Neural cell (in vitro differentiated cells): Measurements from ENCODE around the gene CLIC6. TPM values are rescaled to one million over a fixed set of nuclear protein-coding genes. Genes with fewer than 3 reads are reported as not detected.

ENCODE experiments used
- H2AFZ ChIP-seq: fragments of 200-600, 300-800 bp; sonication (generic), shearing (Covaris generic); 2 replicates; pipeline ENCODE4 v1.6.0; 2014; ENCODE audit warnings: low read depth, mild to moderate bottlenecking, antibody characterized with exemption, low read length, moderate library complexity
- H3F3A ChIP-seq: fragments of 200-600 bp; shearing (Covaris generic); 2 replicates; pipeline ENCODE4 v1.6.1; 2016; ENCODE audit warnings: mild to moderate bottlenecking, moderate library complexity, mixed read lengths, antibody characterized with exemption, low read length; ENCODE audit not compliant: insufficient read depth, poor library complexity, severe bottlenecking
- H3K27ac ChIP-seq: fragments of 200-600, 300-800 bp; sonication (generic), shearing (Covaris generic); 2 replicates; pipeline ENCODE4 v1.5.1; 2014; ENCODE audit warnings: mild to moderate bottlenecking, low read length, moderate library complexity
- H3K27me3 ChIP-seq: fragments of 300-800, 200-600 bp; sonication (generic), shearing (Covaris generic); 2 replicates; pipeline ENCODE4 v1.6.0; 2014; ENCODE audit warnings: mild to moderate bottlenecking, low read depth, low read length, moderate library complexity; ENCODE audit not compliant: insufficient read depth
- H3K36me3 ChIP-seq: fragments of 300-800, 200-600 bp; sonication (generic), shearing (Covaris generic); 2 replicates; pipeline ENCODE4 v1.5.1; 2014; ENCODE audit warnings: mild to moderate bottlenecking, antibody characterized with exemption, low read length, moderate library complexity; ENCODE audit not compliant: insufficient read depth
- H3K4me2 ChIP-seq: fragments of 300-800, 200-600 bp; sonication (generic), shearing (Covaris generic); 2 replicates; pipeline ENCODE4 v1.6.0; 2014; ENCODE audit warnings: mild to moderate bottlenecking, low read length
- H3K4me3 ChIP-seq: fragments of 300-800, 200-600 bp; sonication (generic), shearing (Covaris generic); 2 replicates; pipeline ENCODE4 v1.5.1; 2014; ENCODE audit warnings: mild to moderate bottlenecking, low read length, moderate library complexity
- H3K79me2 ChIP-seq: fragments of 200-600 bp; shearing (Covaris generic); replicated peaks from 2 replicates; pipeline ENCODE4 v1.6.0; 2014; ENCODE audit warnings: mild to moderate bottlenecking, low read length, moderate library complexity; ENCODE audit not compliant: insufficient read depth
- H3K9ac ChIP-seq: fragments of 300-800, 200-600 bp; sonication (generic), shearing (Covaris generic); 2 replicates; pipeline ENCODE4 v1.6.1; 2016; ENCODE audit warnings: mild to moderate bottlenecking, low read length, mixed read lengths
- H3K9me2 ChIP-seq: fragments of 200-600 bp; shearing (Covaris generic); 2 replicates; pipeline ENCODE4 v1.6.1; 2016; ENCODE audit warnings: mild to moderate bottlenecking, low read length, mixed read lengths; ENCODE audit not compliant: insufficient read depth
- H3K9me3 ChIP-seq: fragments of 200-600, 300-800 bp; sonication (generic), shearing (Covaris generic); 2 replicates; pipeline ENCODE4 v1.6.1; 2016; ENCODE audit warnings: mild to moderate bottlenecking, mixed run types, low read length, moderate library complexity, mixed read lengths
- H4K20me1 ChIP-seq: fragments of 200-600 bp; shearing (Covaris generic); 2 replicates; pipeline ENCODE4 v1.6.1; 2016; ENCODE audit warnings: mild to moderate bottlenecking, mixed run types; ENCODE audit not compliant: insufficient read depth
- CTCF ChIP-seq: fragments of 450-650 bp; IDR thresholded peaks from 2 replicates; pipeline ENCODE4 v1.5.1; 2014; ENCODE audit warnings: antibody characterized with exemption, mild to moderate bottlenecking, moderate library complexity; ENCODE audit not compliant: poor library complexity, severe bottlenecking
- EP300 ChIP-seq: fragments of 450-650 bp; conservative IDR thresholded peaks from 2 replicates; pipeline ENCODE4 v1.6.1; 2014; ENCODE audit warnings: antibody characterized with exemption, mild to moderate bottlenecking, moderate library complexity; ENCODE audit not compliant: poor library complexity, severe bottlenecking
- EZH2 ChIP-seq: fragments of 200-600, 300-800 bp; shearing (Covaris generic), sonication (generic); IDR thresholded peaks from 2 replicates; pipeline ENCODE4 v1.6.1; 2014; ENCODE audit warnings: antibody characterized with exemption, low read length, borderline replicate concordance, mild to moderate bottlenecking; ENCODE audit not compliant: insufficient read depth, poor library complexity, severe bottlenecking
- MXI1 ChIP-seq: fragments of 450-650 bp; conservative IDR thresholded peaks from 2 replicates; pipeline ENCODE4 v1.6.1; 2014; ENCODE audit warnings: antibody characterized with exemption, mild to moderate bottlenecking; ENCODE audit not compliant: poor library complexity, severe bottlenecking
- POLR2AphosphoS5 ChIP-seq: IDR thresholded peaks from 2 replicates; pipeline ENCODE4 v1.6.1; 2012
- RAD21 ChIP-seq: fragments of 450-650 bp; conservative IDR thresholded peaks from 2 replicates; pipeline ENCODE4 v1.6.1; 2014; ENCODE audit warnings: antibody characterized with exemption, mild to moderate bottlenecking, moderate library complexity
- REST ChIP-seq: IDR thresholded peaks from 2 replicates; pipeline ENCODE4 v1.6.1; 2012; ENCODE audit warnings: borderline replicate concordance
- SMC3 ChIP-seq: fragments of 450-650 bp; conservative IDR thresholded peaks from 2 replicates; pipeline ENCODE4 v1.6.1; 2014; ENCODE audit warnings: antibody characterized with exemption, mild to moderate bottlenecking, moderate library complexity; ENCODE audit not compliant: poor library complexity
- TAF1 ChIP-seq: IDR thresholded peaks from 2 replicates; pipeline ENCODE4 v1.6.1; 2012; ENCODE audit warnings: low read depth
- polyA plus RNA-seq: library from polyadenylated mRNA; depleted of rRNA; stranded (reverse); fragments of >200 nt; gene quantifications from 2 replicates; pipeline ENCODE4 v1.2.3, GENCODE V29; 2014

The CLIC6 gene
- polyA plus RNA-seq, 1 donor from 2014 or later: 0.32 TPM

GRCh38 chr21:34764715-34765284, 96.0 kb downstream of the CLIC6 start:
- H3K4me2 ChIP-seq: no peak overlapping the region
- H2AFZ ChIP-seq: no peak overlapping the region
- no peaks in the 10 kb centered on the region for H3K27me3 ChIP-seq
- H3K36me3 ChIP-seq: no peaks in the 10 kb centered on the region
- no peaks in the 10 kb centered on the region for H3F3A ChIP-seq
- no peak overlapping the region for H3K27ac ChIP-seq
- TF ChIP-seq MXI1 (no peak), REST (no peak), TAF1 (no peak), CTCF (no peak), POLR2AphosphoS5 (no peak), EZH2 (no peak), RAD21 (no peak), SMC3 (no peak), EP300 (no peak)
- no peaks in the 10 kb centered on the region for H3K9me3 ChIP-seq
- no peak overlapping the region for H3K9ac ChIP-seq
- H3K4me3 ChIP-seq: no peak overlapping the region
- H3K9me2 ChIP-seq: no peaks in the 10 kb centered on the region
- H4K20me1 ChIP-seq: no peaks in the 10 kb centered on the region
- no peaks in the 10 kb centered on the region for H3K79me2 ChIP-seq

GRCh38 chr21:34765619-34766018, 96.8 kb downstream of the CLIC6 start:
- H3K9ac ChIP-seq: no peak overlapping the region
- TF ChIP-seq CTCF (no peak), SMC3 (no peak), EZH2 (no peak), EP300 (no peak), MXI1 (no peak), REST (no peak), RAD21 (no peak), POLR2AphosphoS5 (no peak), TAF1 (no peak)
- no peak overlapping the region for H3K4me3 ChIP-seq
- no peaks in the 10 kb centered on the region for H3K27me3 ChIP-seq
- H3K27ac ChIP-seq: no peak overlapping the region
- H4K20me1 ChIP-seq: no peaks in the 10 kb centered on the region
- H3K79me2 ChIP-seq: no peaks in the 10 kb centered on the region
- H2AFZ ChIP-seq: no peak overlapping the region
- no peaks in the 10 kb centered on the region for H3K36me3 ChIP-seq
- no peaks in the 10 kb centered on the region for H3K9me2 ChIP-seq
- no peak overlapping the region for H3K4me2 ChIP-seq
- H3F3A ChIP-seq: no peaks in the 10 kb centered on the region
- H3K9me3 ChIP-seq: no peaks in the 10 kb centered on the region
